PC-3 (cell line): ENCODE measurements around the gene EXOC6B. TPM values are rescaled to one million over a fixed set of nuclear protein-coding genes. Genes with fewer than 3 reads are reported as not detected.
"Not testable (repeated sequence)": the region's sequence is repeated elsewhere in the genome, so short reads cannot be mapped to it uniquely, and the experiment has no call there.

Source experiments
- ATAC-seq: fragments of 200-7000 bp; cut with Tn5 transposase; 2 replicates; pipeline ENCODE4 v1.9.1; 2020; ENCODE audit warnings: mild to moderate bottlenecking, moderate library complexity
- BruUV-seq: library from RNA; stranded (reverse); fragments of 400-500 nt; replicated peaks from 2 replicates; lab custom pipeline; 2021; lab: Mats Ljungman, UMichigan
- CTCF ChIA-PET: fragments of 300-600 bp; sonication (Branson Sonifier 250); formaldehyde crosslinking; loops from one replicate; lab custom pipeline; 2022; ENCODE audit warnings: antibody characterized with exemption; lab: Charles Lee
- POLR2A ChIA-PET: fragments of 300-600 bp; sonication (Branson Sonifier 250); formaldehyde crosslinking; loops from one replicate; lab custom pipeline; 2022; ENCODE audit warnings: antibody characterized with exemption; ENCODE audit not compliant: unreplicated experiment; lab: Charles Lee
- DNase-seq: peaks from one replicate; pipeline ENCODE4 v3.0.0-alpha.2; 2015
- H2AFZ ChIP-seq: fragments of 300-600 bp; sonication (generic); 2 replicates; pipeline ENCODE4 v1.6.0; 2016; ENCODE audit warnings: antibody characterized with exemption, low read length
- H3F3A ChIP-seq: fragments of 300-600 bp; sonication (generic); one replicate; pipeline ENCODE4 v1.6.0; 2017; ENCODE audit warnings: antibody characterized with exemption, low read length, control low read depth, mild to moderate bottlenecking; ENCODE audit not compliant: unreplicated experiment
- H3K27ac ChIP-seq: fragments of 300-600 bp; sonication (generic); 2 replicates; pipeline ENCODE4 v1.5.1; 2016; ENCODE audit warnings: mild to moderate bottlenecking, low read length
- H3K27me3 ChIP-seq: fragments of 300-600 bp; sonication (generic); 2 replicates; pipeline ENCODE4 v1.6.1; 2016; ENCODE audit warnings: low read length, mixed read lengths
- H3K36me3 ChIP-seq: fragments of 300-600 bp; sonication (generic); 2 replicates; pipeline ENCODE4 v1.6.1; 2016; ENCODE audit warnings: low read depth, mixed run types, low read length, mixed read lengths
- H3K4me1 ChIP-seq: fragments of 300-600 bp; sonication (generic); 2 replicates; pipeline ENCODE4 v1.5.1; 2016; ENCODE audit warnings: low read length; ENCODE audit not compliant: insufficient read depth
- H3K4me2 ChIP-seq: fragments of 300-600 bp; sonication (generic); 2 replicates; pipeline ENCODE4 v1.6.0; 2016; ENCODE audit warnings: low read length
- H3K4me3 ChIP-seq: fragments of 300-600 bp; sonication (generic); 2 replicates; pipeline ENCODE4 v1.5.1; 2016; ENCODE audit warnings: mild to moderate bottlenecking, low read length, mixed read lengths
- H3K79me2 ChIP-seq: fragments of 300-600 bp; sonication (generic); 2 replicates; pipeline ENCODE4 v1.6.1; 2017; ENCODE audit warnings: low read length, mixed read lengths
- H3K9ac ChIP-seq: fragments of 300-600 bp; sonication (generic); 2 replicates; pipeline ENCODE4 v1.6.0; 2016; ENCODE audit warnings: mild to moderate bottlenecking, low read length
- H3K9me2 ChIP-seq: fragments of 300-600 bp; sonication (generic); replicated peaks from 2 replicates; pipeline ENCODE4 v1.6.1; 2016; ENCODE audit warnings: mixed run types, low read length, mixed read lengths
- H3K9me3 ChIP-seq: fragments of 300-600 bp; sonication (generic); 2 replicates; pipeline ENCODE4 v1.6.1; 2016; ENCODE audit warnings: low read length, mixed read lengths
- H4K20me1 ChIP-seq: fragments of 300-600 bp; sonication (generic); 2 replicates; pipeline ENCODE4 v1.6.1; 2016; ENCODE audit warnings: low read length, mixed read lengths
- EZH2 ChIP-seq: fragments of 300-600 bp; sonication (generic); IDR thresholded peaks from one replicate; pipeline ENCODE4 v1.6.1; 2017; ENCODE audit warnings: antibody characterized with exemption, mild to moderate bottlenecking, low read length; ENCODE audit not compliant: unreplicated experiment
- EZH2phosphoT487 ChIP-seq: fragments of 300-600 bp; sonication (generic); IDR thresholded peaks from 2 replicates; pipeline ENCODE4 v1.6.1; 2018; ENCODE audit warnings: mild to moderate bottlenecking, antibody characterized with exemption, low read length, borderline replicate concordance
- intact Hi-C: fragments of 100-400 bp; cut with micrococcal nuclease; formaldehyde crosslinking; loops from 2 replicates; pipeline ENCODE4 v1.9.0; 2023
- total RNA-seq: library from RNA; depleted of rRNA; stranded (reverse); fragments of >200 nt; gene quantifications from 2 replicates; pipeline ENCODE4 v1.2.3, GENCODE V29; 2014
- TF ChIP-seq, protein P1 (sequence below): fragments of 300-600 bp; sonication (generic); conservative IDR thresholded peaks from 2 replicates; pipeline ENCODE4 v1.5.1; 2017; ENCODE audit warnings: antibody characterized with exemption, low read depth, mild to moderate bottlenecking, low read length

Gene EXOC6B
- total RNA-seq, 1 experiment from 2014 or later, result 13.9 TPM

DNA sequence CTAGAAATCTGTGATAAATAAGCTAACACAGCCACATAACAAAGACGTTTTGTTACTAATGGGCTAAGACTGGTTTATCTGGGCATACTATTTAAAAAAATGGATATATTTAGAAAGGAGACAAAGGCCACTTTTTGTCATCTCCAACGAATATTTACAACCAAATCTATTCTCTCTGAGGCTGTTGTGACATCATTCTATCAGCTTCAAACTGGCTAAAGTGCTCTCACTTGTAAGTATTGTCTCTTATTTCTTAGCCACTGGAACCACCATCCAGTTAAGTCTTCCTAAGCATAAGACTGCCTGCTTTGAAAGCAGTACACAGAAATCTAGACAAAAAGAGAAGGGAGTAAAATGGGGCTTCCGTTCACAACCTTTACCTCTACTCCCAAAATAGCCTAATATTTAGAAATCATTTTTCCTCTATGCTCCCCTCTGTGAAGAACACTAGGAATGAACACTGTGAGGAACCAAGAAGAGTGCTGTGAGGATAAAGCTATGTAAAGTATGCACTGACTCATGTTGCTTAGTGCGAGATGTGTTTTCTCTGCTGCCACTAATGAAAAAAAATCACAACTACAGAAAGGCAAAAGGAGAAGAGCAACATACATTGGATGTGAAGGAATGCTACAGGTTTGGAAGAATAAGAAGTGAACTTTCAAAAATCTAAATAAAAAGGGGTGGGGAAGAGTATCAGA, 264.1 kb downstream of the EXOC6B start:
- Histone ChIP-seq H3K36me3 (no peaks in the 10 kb centered on the region), H3K9me3 (no peaks in the 10 kb centered on the region), H3K9ac (no peak overlapping the region), H3K9me2 (no peaks in the 10 kb centered on the region), H3K27ac (no peak overlapping the region), H3K4me3 (no peak overlapping the region), H3K4me2 (no peak overlapping the region), H3K79me2 (no peaks in the 10 kb centered on the region), H3F3A (no peaks in the 10 kb centered on the region), H2AFZ (no peak overlapping the region), H4K20me1 (no peaks in the 10 kb centered on the region), H3K4me1 (no peaks in the 10 kb centered on the region), H3K27me3 (no peaks in the 10 kb centered on the region)
- ChIA-PET POLR2A (no interaction called here), CTCF (no interaction called here)
- DNase-seq (no peak), ATAC-seq (peak; percentile 43; the same call in 1 of the 2 replicates)
- BruUV-seq, result no TSS peak
- intact Hi-C loops, result loop anchor here (5.0 kb wide), 1 partner anchor 34 kb away; no protein-coding TSS in a partner anchor
- TF ChIP-seq, protein P1, sequence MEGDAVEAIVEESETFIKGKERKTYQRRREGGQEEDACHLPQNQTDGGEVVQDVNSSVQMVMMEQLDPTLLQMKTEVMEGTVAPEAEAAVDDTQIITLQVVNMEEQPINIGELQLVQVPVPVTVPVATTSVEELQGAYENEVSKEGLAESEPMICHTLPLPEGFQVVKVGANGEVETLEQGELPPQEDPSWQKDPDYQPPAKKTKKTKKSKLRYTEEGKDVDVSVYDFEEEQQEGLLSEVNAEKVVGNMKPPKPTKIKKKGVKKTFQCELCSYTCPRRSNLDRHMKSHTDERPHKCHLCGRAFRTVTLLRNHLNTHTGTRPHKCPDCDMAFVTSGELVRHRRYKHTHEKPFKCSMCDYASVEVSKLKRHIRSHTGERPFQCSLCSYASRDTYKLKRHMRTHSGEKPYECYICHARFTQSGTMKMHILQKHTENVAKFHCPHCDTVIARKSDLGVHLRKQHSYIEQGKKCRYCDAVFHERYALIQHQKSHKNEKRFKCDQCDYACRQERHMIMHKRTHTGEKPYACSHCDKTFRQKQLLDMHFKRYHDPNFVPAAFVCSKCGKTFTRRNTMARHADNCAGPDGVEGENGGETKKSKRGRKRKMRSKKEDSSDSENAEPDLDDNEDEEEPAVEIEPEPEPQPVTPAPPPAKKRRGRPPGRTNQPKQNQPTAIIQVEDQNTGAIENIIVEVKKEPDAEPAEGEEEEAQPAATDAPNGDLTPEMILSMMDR, result no peak
- TF ChIP-seq EZH2 (no peak), EZH2phosphoT487 (no peak)

DNA sequence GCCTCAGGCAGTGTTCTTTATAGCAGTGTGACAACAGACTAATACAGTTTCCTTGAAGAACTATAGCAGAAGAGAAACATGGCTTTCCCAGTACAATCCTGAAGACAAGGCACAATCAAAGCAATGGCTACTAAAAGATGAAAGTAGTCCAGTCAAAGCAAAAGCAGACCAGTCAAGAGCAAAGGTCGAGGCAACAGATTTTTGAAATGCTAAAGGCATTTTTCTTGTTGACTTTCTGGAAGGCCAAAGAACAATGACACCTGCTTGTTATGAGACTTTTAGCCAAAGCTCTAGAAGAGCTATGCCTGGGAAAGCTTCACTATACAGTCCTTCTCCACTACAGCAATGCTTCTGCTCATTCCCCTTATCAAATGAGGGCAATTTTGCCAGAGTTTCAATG, 269.9 kb downstream of the EXOC6B start:
- H3K27ac ChIP-seq, result no peak overlapping the region
- H2AFZ ChIP-seq, result no peak overlapping the region
- no peaks in the 10 kb centered on the region for H3F3A ChIP-seq
- H3K36me3 ChIP-seq, result no peaks in the 10 kb centered on the region
- no peaks in the 10 kb centered on the region for H3K9me3 ChIP-seq
- ChIA-PET CTCF (no interaction called here), POLR2A (no interaction called here)
- H3K9ac ChIP-seq, result no peak overlapping the region
- H3K27me3 ChIP-seq, result no peaks in the 10 kb centered on the region
- BruUV-seq, result no TSS peak
- H3K9me2 ChIP-seq, result no peaks in the 10 kb centered on the region
- DNase-seq (no peak), ATAC-seq (no peak)
- no peaks in the 10 kb centered on the region for H3K79me2 ChIP-seq
- intact Hi-C loops, result no loop called here
- H3K4me3 ChIP-seq, result no peak overlapping the region
- no peaks in the 10 kb centered on the region for H4K20me1 ChIP-seq
- no peaks in the 10 kb centered on the region for H3K4me1 ChIP-seq
- TF ChIP-seq, protein P1, result no peak
- TF ChIP-seq EZH2phosphoT487 (no peak), EZH2 (no peak)
- H3K4me2 ChIP-seq, result no peak overlapping the region

- CTCF ChIA-PET, H3K4me3 ChIP-seq, H3K9me3 ChIP-seq, H3K9ac ChIP-seq, intact Hi-C loops, ATAC-seq, DNase-seq, H3K79me2 ChIP-seq, H3K9me2 ChIP-seq, H3K27ac ChIP-seq, H4K20me1 ChIP-seq, H3F3A ChIP-seq, H3K4me1 ChIP-seq, BruUV-seq, H2AFZ ChIP-seq, POLR2A ChIA-PET, H3K36me3 ChIP-seq, H3K27me3 ChIP-seq, H3K4me2 ChIP-seq: not testable (repeated sequence)
These were observed 270.5 kb downstream of the EXOC6B start for GRCh38 chr2:72555363-72555762.

DNA sequence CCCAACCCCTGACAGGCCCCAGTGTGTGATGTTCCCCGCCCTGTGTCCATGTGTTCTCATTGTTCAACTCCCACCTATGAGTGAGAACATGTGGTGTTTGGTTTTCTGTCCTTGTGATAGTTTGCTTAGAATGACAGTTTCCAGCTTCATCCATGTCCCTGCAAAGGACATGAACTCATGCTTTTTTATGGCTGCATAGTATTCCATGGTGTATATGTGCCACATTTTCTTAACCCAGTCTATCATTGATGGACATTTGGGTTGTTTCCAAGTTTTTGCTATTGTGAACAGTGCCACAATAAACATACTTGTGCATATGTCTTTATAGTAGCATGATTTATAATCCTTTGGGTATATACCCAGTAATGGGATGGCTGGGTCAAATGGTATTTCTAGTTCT, 270.9 kb downstream of the EXOC6B start:
- H4K20me1 ChIP-seq, POLR2A ChIA-PET, H3K9me3 ChIP-seq, intact Hi-C loops, ATAC-seq, H2AFZ ChIP-seq, H3K27me3 ChIP-seq, BruUV-seq, H3K36me3 ChIP-seq, CTCF ChIA-PET, H3K4me1 ChIP-seq, H3K9ac ChIP-seq, H3K27ac ChIP-seq, H3F3A ChIP-seq, H3K4me3 ChIP-seq, H3K9me2 ChIP-seq, H3K79me2 ChIP-seq, DNase-seq, H3K4me2 ChIP-seq: not testable (repeated sequence)
